SIG-M5 treated with dmso at 0.1 percent for 504 hours (cell line): ENCODE measurements around the gene ALDH8A1.
"Not testable (repeated sequence)": the region's sequence is repeated elsewhere in the genome, so short reads cannot be mapped to it uniquely, and the experiment has no call there.

ENCODE experiments used
- DNase-seq: peaks from one replicate; lab custom pipeline; 2025; ENCODE audit not compliant: unreplicated experiment; lab: John Stamatoyannopoulos, UW

ALDH8A1 gene

DNA sequence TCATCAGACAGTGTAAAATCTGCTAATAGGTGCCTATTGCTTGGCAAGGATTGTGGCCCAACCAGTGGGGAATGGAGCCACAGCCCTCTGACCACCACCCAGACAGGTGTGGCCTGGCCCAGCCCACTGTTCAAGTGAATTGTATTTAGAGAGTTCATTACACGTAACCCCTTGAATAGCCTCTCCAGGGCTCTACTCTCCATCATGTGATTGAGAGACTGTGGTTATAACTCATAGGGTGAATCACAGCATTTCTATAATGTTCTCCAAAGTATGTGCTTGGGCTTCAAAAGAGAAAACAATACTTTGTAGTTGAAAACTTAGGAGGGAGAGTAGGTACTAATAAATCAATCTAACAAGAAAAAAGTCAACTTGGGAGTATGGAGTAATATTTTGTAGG lies 38.4 kb downstream of the ALDH8A1 start:
- no peak for DNase-seq

DNA sequence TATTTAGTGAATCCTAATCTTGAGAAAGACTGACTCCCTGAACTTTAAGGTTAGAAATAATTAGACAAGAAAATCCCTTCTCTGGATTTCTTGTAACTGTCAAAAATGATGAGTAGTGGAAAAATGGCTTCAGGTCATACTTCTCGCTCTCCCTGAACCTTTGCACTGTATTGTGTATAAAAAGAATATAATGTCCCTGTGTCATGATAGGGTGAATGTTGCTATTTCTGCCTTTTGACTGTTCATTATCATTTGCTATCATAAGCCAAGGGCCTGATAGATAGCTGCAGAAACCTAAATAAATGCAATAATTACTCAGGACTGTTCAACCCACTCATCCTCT lies 39.3 kb downstream of the ALDH8A1 start:
- no peak for DNase-seq

DNA sequence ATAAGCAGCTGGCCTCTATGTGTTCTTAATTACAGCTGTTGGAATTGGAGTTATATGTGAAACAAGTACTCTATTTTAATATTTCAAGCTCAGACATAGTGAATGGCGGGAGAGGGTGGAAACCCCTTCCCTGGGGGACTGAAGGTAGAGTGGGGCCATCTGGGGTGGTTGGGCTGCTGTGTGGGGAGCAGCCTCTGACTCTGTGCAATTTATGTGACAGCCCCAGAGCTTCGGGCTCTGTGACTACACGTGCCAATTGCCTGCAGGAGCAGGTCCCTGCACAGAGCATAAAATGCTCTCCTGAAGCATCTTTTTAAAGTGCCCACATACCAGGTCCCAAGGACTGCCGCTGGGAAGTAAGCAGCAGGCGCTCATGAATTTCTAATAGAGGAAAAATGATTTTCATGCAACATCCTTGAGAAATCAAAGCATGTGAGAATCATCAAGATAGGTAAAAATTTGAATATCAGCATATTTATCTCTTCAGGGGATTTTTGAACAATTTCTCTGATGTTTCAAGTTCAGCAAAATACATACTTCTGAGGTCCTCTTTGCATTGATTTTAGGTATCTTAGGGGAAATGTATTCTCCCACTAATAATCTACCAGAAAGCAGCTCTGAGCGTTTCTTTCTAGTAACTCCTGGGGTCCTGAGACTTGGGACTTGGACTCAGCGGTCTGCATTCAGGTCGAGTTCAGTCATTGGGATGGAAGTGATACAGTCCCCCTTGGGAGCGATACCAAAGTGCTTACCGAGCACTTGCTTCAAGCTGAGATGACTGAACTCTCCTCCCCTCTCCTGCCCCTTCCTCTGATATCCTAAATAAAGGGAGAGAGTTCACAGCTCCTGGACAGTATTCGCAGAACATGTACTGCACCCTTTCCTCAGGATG lies 40.0 kb downstream of the ALDH8A1 start:
- no peak for DNase-seq

DNA sequence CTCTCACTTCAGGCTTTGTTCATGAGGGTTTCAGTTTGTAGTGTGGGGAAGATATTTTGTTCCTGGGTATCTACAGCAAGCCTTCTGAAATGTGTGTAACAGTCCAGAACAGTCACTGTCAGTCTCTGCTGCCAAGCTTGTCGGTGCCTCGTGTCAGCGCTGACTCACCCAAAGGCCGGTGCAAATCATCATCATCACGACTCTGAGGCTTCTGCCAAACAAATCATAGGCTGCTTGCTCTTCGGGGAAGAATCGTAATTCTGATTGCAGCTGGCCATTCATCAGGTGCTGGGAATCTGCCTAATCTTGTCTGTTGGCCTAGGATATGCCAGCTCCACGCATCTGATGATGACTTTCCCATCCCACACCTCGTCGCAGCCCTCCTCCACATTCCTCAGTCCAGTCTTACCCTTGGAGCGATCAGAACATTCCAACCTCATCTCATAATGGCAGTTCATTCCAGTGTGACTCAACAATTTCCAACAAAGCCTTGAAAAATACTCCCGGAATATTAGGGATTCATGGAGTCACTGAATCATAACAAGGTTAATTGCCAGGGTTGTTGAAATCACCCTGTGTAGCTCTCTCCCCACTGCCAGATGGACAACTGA lies 40.9 kb downstream of the ALDH8A1 start:
- no peak for DNase-seq

DNA sequence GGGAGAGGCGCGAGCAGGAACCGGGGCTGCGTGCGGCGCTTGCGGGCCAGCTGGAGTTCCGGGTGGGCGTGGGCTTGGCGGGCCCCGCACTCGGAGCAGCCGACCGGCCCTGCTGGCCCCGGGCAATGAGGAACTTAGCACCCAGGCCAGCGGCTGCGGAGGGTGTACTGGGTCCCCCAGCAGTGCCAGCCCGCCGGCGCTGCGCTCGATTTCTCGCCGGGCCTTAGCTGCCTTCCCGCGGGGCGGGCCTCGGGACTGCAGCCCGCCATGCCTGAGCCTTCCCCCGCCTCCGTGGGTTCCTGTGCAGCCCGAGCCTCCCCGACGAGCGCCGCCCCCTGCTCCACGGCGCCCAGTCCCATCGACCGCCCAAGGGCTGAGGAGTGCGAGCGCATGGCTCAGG lies 45.2 kb downstream of the ALDH8A1 start:
- not testable (repeated sequence) for DNase-seq

DNA sequence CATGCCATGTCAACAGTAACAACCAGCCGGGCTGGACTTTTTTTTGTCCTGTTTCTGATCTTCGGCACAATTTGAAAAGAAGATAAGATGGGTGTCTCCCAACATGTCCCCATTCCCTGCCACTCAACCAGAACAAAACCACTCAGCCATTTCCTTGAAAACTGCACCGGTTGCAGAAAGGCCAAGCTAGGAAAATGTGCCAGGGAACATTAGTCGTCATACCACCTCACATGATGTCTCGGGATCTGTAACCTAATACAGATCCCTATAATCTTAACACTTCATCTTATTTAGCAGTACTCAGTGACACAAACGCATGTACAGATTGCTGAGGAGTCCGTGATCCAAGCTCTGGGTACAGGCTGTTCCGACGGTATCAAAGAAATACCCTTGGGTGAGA lies 46.5 kb downstream of the ALDH8A1 start:
- no peak for DNase-seq

DNA sequence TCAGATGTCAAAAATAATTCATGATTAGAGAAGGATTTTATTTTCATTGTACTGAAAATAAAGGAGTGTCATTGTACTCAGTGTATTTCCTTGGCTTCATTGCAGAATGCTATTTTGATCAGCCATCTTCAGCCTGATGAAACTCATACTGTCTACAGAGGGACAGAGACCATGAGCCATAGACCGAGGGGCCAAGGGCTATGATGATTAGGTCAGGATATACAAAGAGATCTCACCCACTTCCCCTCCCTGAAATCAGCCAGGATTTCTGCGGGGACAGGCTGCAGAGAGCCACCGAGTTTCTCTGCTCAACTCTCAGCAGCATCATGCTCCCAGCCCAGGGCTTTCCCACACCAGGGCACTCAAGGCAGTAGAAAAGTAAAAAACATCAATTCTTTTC lies 47.0 kb downstream of the ALDH8A1 start:
- no peak for DNase-seq

DNA sequence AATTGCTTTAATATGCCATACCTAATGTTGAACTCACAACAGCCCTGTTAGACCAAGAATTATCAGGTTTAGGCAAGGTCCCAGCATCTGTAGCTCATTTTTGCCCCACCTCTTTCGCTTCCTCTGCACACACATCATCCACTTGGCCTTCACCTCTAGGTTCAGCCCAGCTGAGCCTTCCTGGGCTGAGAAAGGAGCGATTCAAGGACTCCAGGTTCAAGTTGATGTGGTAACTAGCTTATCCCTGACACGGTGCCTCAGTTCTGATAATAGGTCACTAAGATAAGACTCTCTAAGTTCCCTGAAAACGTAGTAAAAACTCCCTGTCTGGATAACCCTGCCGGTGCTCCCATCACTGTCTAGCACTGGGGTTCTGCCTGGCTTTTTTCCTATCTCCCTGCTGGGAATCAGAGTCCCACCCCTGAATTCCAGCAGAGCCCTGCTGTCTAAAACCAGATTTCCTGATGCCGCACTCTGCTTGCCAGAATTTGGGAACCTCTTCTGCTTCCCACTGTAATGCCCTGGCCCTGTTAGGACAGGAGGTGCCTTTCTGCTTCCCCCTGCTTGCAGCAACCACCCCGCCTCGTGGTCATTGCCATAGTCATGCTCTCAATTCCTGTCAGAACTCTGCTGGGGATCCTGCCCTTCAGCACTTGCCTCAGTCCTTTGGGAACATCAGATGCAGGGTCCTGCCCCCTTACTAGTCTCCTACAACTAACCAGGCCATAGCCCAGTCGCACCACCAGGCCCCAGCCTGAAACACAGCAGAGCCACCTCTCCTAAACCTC lies 47.6 kb downstream of the ALDH8A1 start:
- no peak for DNase-seq

DNA sequence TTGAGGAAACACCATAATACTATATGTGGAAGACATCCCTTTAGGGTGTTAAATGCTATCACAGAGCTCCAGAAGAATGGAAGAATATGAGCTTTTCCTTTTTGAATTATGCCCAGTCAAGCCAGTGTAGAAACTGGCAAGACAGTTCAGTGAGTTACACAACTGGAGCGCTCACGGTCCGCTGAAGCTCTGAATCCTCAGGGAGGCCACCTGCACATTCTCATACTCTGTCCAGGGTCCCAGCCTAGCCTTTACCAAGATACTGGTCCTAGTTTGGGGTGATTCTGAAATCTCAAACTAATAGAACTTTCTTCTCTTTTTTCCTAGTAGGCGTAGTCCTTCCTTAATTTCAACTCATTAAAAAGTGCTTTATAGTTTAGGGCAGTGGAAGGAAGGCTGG lies 51.3 kb downstream of the ALDH8A1 start:
- DNase-seq, result no peak

DNA sequence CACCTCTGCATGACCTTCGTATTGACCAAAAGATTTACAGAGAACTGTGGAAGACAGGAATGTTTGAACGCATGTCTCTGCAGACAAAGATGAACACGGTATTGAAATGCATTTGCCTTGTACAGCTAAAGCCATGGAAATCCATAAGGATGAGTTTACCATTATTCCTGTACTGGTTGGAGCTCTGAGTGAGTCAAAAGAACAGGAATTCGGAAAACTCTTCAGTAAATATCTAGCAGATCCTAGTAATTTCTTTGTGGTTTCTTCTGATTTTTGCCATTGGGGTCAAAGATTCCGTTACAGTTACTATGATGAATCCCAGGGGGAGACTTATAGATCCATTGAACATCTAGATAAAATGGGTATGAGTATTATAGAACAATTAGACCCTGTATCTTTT lies 51.7 kb downstream of the ALDH8A1 start:
- DNase-seq, result not testable (repeated sequence)

DNA sequence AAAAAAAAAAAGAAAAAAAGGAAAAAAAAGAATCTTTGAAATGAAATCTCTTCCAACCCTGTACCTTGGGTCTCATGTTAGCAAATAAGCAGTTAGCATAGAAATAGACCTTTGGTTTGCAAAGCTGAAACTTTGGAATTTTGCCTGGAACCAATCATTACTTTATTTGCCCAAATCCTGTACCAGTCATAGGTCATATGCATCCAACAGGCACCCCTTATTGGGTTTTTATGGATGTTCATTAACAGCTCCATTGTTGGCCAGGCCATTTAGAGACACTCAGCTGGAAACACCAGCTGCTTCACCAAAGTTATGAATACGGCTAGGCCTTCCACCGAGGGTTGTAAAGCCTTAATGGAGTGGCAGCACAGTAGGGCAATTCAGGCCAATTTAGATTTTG lies 53.0 kb downstream of the ALDH8A1 start:
- DNase-seq, result no peak

DNA sequence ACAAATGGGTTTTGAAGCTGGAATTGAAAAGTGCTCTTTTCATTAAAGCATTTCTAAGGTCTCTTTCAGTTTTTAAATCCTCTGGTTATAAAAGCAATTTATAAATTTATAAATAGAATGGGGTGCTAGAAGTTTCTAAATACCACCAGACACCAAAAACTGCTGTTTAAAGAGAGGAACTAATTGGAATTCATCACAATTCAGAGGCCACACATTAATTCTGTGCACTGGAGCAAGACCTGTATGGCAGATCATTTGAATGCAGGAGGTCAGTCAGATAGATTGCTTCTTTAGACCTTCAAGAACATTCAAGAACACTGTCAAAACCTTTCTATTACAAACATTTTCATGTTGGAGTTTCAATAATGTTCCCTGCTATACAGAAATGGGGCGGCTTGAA lies 55.1 kb downstream of the ALDH8A1 start:
- DNase-seq, result no peak

DNA sequence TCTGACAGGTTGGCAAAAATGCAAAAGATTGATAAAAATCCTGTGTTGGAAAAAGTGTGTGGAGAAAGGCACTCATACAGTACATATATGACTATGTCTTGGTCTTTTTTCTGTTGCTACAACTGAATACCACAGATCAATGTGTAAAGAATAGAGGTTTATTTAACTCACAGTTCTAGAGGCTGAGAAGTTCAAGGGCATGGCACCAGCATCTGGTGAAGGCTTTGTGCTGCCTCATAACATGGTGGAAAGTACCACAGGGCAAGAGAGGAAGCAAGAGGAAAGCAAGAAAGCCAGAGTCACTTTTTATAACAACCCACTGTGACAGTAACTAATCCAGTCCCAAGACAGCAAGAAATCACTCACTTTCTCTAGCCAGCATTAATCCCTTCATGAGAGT lies 57.5 kb downstream of the ALDH8A1 start:
- DNase-seq, result no peak

DNA sequence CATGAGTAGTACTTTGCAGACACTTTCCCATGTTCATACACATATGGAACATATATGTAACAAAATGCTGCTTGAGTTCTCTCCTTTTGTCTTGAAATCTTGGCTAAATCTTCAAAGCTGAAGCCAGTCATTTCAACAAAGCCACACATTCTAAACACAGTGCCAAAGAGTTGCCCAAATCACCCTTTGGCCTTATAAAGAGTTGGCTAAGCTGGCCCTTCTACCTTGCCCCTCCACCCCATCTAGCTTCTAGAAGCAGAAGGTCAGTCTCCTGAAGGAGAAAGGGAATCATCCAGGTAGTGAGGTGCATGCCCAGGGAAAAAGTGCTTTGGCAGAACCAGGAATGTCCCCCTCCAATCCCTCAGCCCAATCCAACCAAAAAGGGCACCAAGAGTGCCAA lies 58.3 kb downstream of the ALDH8A1 start:
- no peak for DNase-seq

DNA sequence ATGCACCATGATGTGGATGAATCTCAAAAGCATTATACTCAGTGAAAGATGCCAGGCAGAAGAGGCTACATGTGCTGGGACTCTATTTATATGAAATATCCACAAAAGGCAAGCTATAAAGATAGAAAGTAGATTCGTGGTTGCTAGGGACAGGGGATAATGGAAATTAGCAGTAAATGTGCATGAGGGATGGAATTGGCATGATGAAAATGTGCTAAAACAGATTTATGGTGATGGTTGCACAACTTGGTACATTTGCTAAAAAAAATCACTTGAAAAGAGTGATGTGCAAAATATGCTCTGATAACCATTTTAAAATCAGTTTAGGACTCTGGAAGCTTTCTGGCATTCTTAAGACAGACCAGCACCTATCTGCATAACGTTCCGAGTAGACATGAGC lies 61.6 kb downstream of the ALDH8A1 start:
- DNase-seq, result no peak

DNA sequence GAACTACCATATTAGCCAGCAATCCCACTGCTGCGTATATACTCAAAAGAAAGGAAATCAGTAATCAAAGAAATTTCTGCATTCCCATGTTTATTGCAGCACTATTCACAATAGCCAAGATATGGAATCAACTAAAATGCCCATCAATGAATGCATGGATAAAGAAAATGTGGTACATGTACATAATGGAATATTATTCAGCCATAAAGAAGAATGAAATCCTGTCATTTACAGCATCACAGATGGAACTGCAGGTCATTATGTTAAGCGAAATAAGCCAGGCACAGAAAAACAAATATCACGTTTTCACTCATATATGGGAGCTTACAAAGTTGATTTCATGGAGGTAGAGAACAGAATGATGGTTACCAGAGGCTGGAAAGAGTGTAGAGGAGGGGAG lies 65.1 kb downstream of the ALDH8A1 start:
- no peak for DNase-seq

DNA sequence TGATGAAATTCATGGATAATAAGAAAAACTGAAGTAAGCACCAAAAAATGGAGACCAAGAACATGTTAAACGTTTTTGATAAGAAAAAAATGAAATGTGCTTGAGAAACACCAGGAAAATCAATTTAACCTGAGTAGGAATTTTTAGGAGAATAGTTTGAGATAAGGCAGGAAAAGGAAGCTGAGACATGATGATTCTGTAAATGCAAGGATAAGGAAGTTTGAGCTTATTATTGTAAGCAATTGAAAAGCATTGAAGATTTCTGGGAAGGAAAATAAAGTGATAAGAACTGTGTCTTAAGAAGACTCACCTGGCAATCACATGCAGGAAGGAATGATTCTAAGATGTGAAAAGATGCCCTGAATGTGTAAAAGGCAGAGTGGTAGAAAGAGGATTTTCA lies 66.6 kb downstream of the ALDH8A1 start:
- no peak for DNase-seq

DNA sequence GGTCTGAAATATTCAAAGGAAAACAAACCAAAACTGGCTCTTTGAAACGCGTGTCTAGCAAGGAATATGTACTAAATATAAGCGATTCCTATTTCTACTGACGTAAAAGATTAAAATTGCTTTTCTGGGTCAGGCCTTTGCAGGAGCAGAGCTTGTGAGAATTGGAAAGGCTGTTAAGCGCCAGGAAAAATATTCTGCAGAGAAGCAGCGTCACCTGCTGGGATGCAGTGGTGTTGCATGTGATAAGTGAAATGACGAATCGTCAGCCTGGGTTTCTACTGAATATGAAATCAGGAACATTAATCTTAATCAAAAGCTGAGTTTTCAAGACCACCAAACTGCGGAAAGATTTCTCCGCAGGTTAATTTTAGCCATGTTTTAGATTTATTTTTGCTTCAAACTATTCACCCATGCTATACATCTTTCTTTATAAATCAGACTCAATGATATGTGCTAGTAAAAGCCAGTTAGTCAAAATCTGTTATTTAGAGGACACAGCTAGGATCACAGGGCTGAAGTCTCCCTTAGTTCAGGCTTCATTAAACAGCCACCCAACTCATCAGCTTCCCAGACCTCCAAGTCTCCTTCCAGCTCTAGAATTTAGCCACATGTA lies 67.4 kb downstream of the ALDH8A1 start:
- DNase-seq, result peak; percentile 59

DNA sequence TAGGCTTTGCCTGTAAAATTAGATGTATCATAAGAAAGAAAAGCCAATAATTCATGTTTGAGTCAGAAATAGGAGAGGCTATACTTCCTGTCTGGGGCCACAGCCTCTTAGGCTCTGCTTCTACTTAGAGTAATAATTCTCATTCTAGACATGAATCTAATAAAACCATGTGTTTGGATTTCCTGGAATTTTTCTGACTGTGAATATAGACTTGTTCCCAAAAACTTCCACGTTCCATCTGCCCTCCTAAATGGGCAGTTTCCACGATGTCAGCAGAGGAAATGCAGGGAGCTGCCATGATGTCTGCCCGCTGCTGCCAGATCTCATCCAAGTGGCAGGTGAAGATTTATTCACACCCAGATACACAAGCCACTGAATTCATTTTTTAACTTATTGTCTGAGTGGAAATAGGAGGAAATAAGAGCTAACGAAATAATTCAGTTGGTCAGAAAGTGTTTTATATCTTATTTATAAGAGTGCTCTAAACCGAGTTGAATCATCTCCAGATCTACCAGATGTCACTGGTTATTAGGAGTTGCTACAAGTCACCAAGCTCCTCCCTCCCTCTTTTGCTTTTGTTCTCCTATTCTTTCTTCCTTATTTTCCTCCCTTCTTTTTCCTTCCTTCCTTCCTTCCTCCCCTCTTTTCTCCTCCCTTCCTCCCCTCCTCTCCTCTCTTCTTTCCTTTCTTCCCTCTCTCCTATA lies 69.3 kb downstream of the ALDH8A1 start:
- DNase-seq, result no peak

DNA sequence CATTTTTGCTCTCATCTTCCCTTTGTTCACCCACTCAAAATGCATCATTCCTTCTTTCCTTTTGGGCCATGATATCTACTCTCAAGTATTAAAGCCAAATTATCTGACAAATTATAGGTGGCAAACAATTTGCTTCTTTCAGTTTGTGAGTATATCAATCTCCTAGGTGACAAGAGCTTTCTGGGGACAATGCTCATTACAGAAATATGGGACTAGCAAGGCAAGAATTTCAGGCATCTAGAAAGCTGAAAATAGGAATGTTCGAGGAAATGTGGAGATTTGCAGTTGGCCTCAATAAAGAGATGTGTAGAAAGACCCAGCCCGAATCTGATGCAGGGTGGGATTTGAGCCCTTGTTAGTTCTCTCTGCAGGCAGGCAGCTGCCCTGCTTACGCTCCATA lies 71.8 kb downstream of the ALDH8A1 start:
- DNase-seq, result no peak

DNA sequence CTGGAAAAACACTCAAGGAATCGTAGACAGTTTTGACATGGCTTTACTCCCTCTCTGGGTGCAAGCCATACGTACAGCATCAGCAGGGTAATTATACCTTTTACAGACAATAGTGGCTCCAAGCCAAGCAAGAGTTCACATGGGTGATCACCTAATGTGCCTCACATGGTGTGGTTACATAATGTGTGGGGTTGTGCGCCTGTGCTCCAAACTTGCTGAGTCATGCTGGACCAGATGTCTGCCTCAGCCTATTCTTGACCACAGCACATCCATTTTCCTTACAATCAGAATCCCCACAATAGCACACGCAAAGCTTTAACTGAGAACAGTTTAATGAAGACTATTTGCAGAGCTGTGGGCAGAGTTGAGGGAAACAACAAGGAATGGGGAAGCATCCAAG lies 74.5 kb downstream of the ALDH8A1 start:
- no peak for DNase-seq
